Measurements from ENCODE around the gene PSRC1.

DNA sequence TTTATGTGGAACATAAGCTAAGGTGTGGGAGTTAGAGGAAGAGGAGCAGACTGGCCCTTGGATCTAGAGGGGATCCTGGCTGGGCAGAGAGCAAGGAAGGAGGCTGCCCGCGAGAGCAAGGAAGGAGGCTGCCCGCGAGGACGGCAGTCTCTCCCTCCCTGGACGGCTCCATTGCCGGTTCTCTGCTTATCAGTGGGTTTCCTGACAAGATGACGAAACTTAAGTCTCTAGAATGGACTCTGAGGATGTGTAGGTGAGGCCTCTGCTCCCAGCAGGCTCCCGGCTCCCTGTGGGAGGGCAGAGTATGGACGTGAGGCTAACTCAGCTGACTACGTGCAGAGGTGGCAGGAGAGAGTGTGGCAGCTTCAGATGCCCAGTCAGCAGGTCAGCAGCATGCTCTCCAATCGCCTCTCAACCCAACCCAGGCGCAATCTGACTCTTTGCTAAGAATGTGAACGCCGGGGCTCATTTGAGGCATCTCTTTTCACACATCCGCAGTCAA lies 17.8 kb upstream of the PSRC1 start:
- TF ChIP-seq EZH2 (IDR thresholded peaks at IDR 0.05; ENCODE audit: insufficient read depth, poor library complexity, severe bottlenecking) (no peak), EZH2phosphoT487 (IDR thresholded peaks at IDR 0.05; ENCODE audit: insufficient read depth, low read depth) (no peak)
